Measurements from ENCODE around the gene TRAPPC4. TPM values are rescaled to one million over a fixed set of nuclear protein-coding genes. Genes with fewer than 3 reads are reported as not detected.
"Not testable (repeated sequence)": the region's sequence is repeated elsewhere in the genome, so short reads cannot be mapped to it uniquely, and the experiment has no call there.

Gene TRAPPC4
- total RNA-seq, 1 donor from 2014 or later, result 60.4 TPM

DNA sequence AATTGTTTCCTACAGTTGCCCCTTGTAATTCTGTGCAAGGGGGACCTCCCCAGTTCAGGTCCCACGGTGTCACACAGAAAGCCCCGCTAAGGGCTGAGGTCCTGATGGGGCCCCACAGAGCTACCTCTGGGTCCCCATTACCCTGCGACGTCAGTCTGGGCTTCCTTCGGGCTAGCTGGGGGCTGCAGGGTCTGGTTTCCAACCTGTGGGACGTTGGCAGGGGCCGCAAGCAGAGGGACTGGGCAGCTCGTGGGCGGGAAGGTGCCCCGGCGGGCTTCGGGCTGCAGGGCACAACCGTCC lies 11.4 kb downstream of the TRAPPC4 start:
- Mint-ChIP-seq H3K4me3 (ENCODE audit: unreplicated experiment) (peak overlapping the region; percentile 79), H3K27ac (ENCODE audit: unreplicated experiment) (no peak overlapping the region), H3K4me1 (ENCODE audit: unreplicated experiment) (peaks cover 18% of the 10 kb centered on the region), H3K36me3 (ENCODE audit: low read depth, unreplicated experiment) (peaks cover 8% of the 10 kb centered on the region), H3K27me3 (ENCODE audit: unreplicated experiment) (peaks cover 3% of the 10 kb centered on the region), H3K9me3 (ENCODE audit: unreplicated experiment) (no peaks in the 10 kb centered on the region)
- TF ChIP-seq, protein P1, sequence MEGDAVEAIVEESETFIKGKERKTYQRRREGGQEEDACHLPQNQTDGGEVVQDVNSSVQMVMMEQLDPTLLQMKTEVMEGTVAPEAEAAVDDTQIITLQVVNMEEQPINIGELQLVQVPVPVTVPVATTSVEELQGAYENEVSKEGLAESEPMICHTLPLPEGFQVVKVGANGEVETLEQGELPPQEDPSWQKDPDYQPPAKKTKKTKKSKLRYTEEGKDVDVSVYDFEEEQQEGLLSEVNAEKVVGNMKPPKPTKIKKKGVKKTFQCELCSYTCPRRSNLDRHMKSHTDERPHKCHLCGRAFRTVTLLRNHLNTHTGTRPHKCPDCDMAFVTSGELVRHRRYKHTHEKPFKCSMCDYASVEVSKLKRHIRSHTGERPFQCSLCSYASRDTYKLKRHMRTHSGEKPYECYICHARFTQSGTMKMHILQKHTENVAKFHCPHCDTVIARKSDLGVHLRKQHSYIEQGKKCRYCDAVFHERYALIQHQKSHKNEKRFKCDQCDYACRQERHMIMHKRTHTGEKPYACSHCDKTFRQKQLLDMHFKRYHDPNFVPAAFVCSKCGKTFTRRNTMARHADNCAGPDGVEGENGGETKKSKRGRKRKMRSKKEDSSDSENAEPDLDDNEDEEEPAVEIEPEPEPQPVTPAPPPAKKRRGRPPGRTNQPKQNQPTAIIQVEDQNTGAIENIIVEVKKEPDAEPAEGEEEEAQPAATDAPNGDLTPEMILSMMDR (IDR thresholded peaks at IDR 0.05; ENCODE audit: unreplicated experiment), result no peak
- no peak for DNase-seq (ENCODE audit: low spot score)

DNA sequence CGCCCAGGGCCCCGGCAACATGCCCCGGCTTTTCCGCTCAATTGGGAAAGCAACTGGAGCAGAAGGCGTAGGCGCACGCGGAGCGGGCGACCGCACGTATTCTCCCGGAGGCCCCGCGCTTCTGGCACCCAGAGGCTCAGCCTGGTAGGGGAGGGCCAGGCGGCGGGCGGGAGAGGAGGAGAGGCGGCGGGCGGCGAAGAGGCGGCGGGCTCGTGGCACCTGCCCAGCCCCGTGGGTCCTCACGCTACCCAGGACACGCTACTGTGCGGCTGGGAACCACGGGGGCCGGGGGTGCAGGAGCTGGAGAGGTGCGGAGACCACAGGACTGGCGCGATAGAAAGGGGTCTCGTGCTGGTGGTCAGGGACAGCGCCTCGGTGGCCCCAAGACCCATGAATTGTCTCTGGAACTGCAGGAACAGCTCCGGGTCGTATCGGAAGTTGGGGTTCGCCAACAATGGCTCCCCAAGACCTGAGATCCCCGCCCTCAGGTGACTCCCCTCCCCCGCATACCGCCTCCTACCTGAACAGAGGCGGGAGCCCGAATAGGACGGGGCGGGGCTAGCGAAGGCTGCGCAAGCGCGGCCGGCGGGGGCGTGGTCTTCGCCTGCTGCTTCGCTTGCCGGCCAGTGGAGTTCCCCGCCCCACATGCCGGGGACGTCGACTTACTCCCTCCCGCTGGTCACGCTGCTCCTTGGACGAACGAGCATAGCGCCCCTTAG lies 11.9 kb downstream of the TRAPPC4 start, which contains the start of gene SLC37A4:
TSS of gene SLC37A4 (minus strand) at position 549 of the 719 bp plus-strand sequence.
- peak; percentile 97 for DNase-seq (ENCODE audit: low spot score)
- Mint-ChIP-seq H3K36me3 (ENCODE audit: low read depth, unreplicated experiment) (peaks cover 3% of the 10 kb centered on the region), H3K4me1 (ENCODE audit: unreplicated experiment) (peaks cover 13% of the 10 kb centered on the region), H3K27ac (ENCODE audit: unreplicated experiment) (peak within 1 kb of the TSS; percentile 25), H3K27me3 (ENCODE audit: unreplicated experiment) (peaks cover 3% of the 10 kb centered on the region), H3K9me3 (ENCODE audit: unreplicated experiment) (no peaks in the 10 kb centered on the region), H3K4me3 (ENCODE audit: unreplicated experiment) (peak within 1 kb of the TSS; percentile 79)
- TF ChIP-seq, protein P1 (IDR thresholded peaks at IDR 0.05; ENCODE audit: unreplicated experiment), result peak; percentile 92

DNA sequence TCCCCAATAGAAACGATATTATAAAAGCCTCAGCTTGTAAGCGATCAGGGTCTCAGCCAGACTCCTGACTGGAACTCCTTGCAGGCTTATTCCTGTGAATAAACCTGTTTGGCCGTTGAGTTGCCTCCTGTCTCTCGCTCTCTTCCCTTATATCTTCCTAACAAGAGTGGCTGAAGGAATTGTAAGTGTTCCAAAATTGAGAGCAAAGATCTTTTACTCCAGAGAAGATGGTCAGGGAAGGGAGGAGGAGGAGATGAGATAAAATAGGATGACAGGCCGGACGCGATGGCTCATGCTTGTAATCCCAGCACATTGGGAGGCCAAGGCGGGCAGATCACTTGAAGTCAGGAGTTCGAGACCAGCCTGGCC lies 13.3 kb downstream of the TRAPPC4 start:
- TF ChIP-seq, protein P1 (IDR thresholded peaks at IDR 0.05; ENCODE audit: unreplicated experiment), result no peak
- Mint-ChIP-seq H3K27ac (ENCODE audit: unreplicated experiment) (no peak overlapping the region), H3K4me1 (ENCODE audit: unreplicated experiment) (peaks cover 13% of the 10 kb centered on the region), H3K4me3 (ENCODE audit: unreplicated experiment) (peak overlapping the region; percentile 22), H3K36me3 (ENCODE audit: low read depth, unreplicated experiment) (no peaks in the 10 kb centered on the region), H3K9me3 (ENCODE audit: unreplicated experiment) (no peaks in the 10 kb centered on the region), H3K27me3 (ENCODE audit: unreplicated experiment) (peaks cover 3% of the 10 kb centered on the region)
- no peak for DNase-seq (ENCODE audit: low spot score)

DNA sequence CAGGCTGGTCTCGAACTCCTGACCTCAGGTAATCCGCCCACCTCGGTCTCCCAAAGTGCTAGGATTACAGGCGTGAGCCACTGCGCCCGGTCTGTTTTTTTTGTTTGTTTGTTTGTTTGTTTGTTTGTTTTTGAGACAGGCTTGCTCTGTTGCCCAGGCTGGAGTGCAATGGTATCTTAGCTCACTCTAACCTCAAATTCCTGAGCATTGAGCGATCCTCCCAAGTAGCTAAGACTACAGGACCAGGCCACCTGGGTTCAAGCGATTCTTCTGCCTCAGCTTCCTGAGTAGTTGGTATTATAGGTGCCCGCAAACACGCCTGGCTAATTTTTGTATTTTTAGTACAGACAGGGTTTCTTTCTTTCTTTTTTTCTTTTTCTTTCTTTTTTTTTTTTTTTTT lies 14.9 kb downstream of the TRAPPC4 start:
- H3K36me3 Mint-ChIP-seq (ENCODE audit: low read depth, unreplicated experiment); DNase-seq (ENCODE audit: low spot score); H3K4me3 Mint-ChIP-seq (ENCODE audit: unreplicated experiment); H3K9me3 Mint-ChIP-seq (ENCODE audit: unreplicated experiment); H3K27ac Mint-ChIP-seq (ENCODE audit: unreplicated experiment); H3K27me3 Mint-ChIP-seq (ENCODE audit: unreplicated experiment): not testable (repeated sequence)
- peaks cover 13% of the 10 kb centered on the region for H3K4me1 Mint-ChIP-seq (ENCODE audit: unreplicated experiment)

DNA sequence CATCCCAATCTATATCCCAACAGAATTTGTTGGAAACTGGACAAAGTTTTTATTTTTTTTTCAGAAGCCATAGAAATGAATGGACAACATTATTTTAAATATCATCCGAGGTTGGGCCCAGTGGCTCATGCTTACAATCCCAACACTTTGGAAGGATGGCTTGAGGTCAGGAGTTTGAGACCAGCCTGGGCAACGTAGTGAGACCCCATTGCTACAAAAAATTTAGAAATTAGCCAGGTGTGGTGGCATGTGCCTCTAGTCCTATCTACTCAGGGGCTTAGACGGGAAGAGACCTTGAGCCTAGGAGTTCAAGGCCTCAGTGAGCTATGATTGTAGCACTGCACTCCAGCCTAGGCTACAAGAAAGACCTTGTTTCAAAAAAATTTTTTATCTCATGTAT lies 16.2 kb downstream of the TRAPPC4 start:
- peaks cover 2% of the 10 kb centered on the region for H3K4me1 Mint-ChIP-seq (ENCODE audit: unreplicated experiment)
- no peak overlapping the region for H3K27ac Mint-ChIP-seq (ENCODE audit: unreplicated experiment)
- TF ChIP-seq, protein P1 (IDR thresholded peaks at IDR 0.05; ENCODE audit: unreplicated experiment), result no peak
- no peaks in the 10 kb centered on the region for H3K9me3 Mint-ChIP-seq (ENCODE audit: unreplicated experiment)
- peaks cover 2% of the 10 kb centered on the region for H3K27me3 Mint-ChIP-seq (ENCODE audit: unreplicated experiment)
- no peak for DNase-seq (ENCODE audit: low spot score)
- H3K4me3 Mint-ChIP-seq (ENCODE audit: unreplicated experiment), result no peak overlapping the region
- H3K36me3 Mint-ChIP-seq (ENCODE audit: low read depth, unreplicated experiment), result no peaks in the 10 kb centered on the region
